Fibroblast of the conjunctiva (primary cell): Measurements from ENCODE around the gene FCER1G.
A peak's percentile ranks its signal among the peaks of the same experiment; 100 is the strongest.

Experiments used
- DNase-seq: peaks from one replicate; pipeline ENCODE4 v3.0.0-alpha.2; 2010; ENCODE audit warnings: low read depth

The FCER1G gene

GRCh38 chr1:161188381-161188780, 26.7 kb upstream of the FCER1G start:
- no peak for DNase-seq

GRCh38 chr1:161189036-161189435, 26.1 kb upstream of the FCER1G start:
- DNase-seq: peak; percentile 74

GRCh38 chr1:161190962-161191521, 24.1 kb upstream of the FCER1G start:
- no peak for DNase-seq

GRCh38 chr1:161191971-161192370, 23.1 kb upstream of the FCER1G start:
- DNase-seq: no peak

- no peak for DNase-seq
These were observed 22.3 kb upstream of the FCER1G start for GRCh38 chr1:161192476-161193465.

- no peak for DNase-seq
These were observed 21.4 kb upstream of the FCER1G start for GRCh38 chr1:161193561-161194235.

GRCh38 chr1:161195171-161195570, 19.9 kb upstream of the FCER1G start:
- DNase-seq: no peak

GRCh38 chr1:161196111-161196510, 19.0 kb upstream of the FCER1G start:
- no peak for DNase-seq

GRCh38 chr1:161196521-161197451, 18.3 kb upstream of the FCER1G start:
- peak; percentile 83 for DNase-seq

- DNase-seq: no peak
These were observed 17.4 kb upstream of the FCER1G start for GRCh38 chr1:161197560-161198193.

GRCh38 chr1:161198194-161198896, 16.8 kb upstream of the FCER1G start:
- no peak for DNase-seq

GRCh38 chr1:161198897-161199431, 16.1 kb upstream of the FCER1G start, which contains the start of gene ADAMTS4:
Gene ADAMTS4 (minus strand): TSS chr1:161199054. CDS start chr1:161198627, 427 bp downstream.
- peak; percentile 81 for DNase-seq

GRCh38 chr1:161199506-161200139, 15.5 kb upstream of the FCER1G start:
- no peak for DNase-seq

- no peak for DNase-seq
These were observed 14.6 kb upstream of the FCER1G start for GRCh38 chr1:161200421-161200991.

- DNase-seq: no peak
These were observed 13.9 kb upstream of the FCER1G start for GRCh38 chr1:161200992-161201835.

- peak; percentile 99 for DNase-seq
These were observed 13.0 kb upstream of the FCER1G start, which contains the start of gene NDUFS2 for GRCh38 chr1:161201836-161202712. Gene NDUFS2 (plus strand): TSS chr1:161202367. CDS start chr1:161202386, 19 bp downstream.
